Lower leg skin (tissue), 3 donors: ENCODE measurements around the gene SLC12A4.

Source experiments
- CTCF ChIP-seq, 3 donors: fragments of 450-650 bp; IDR thresholded peaks; one replicate each; pipeline ENCODE4 v1.5.1; 2016; ENCODE audit warnings: antibody characterized with exemption in 3 of 3, mild to moderate bottlenecking in 3 of 3, moderate library complexity in 2 of 3
- POLR2A ChIP-seq, 2 donors: fragments of 450-650 bp; IDR thresholded peaks; one replicate each; pipeline ENCODE4 v1.6.1; 2016 to 2017; ENCODE audit warnings: antibody characterized with exemption in 2 of 2, mild to moderate bottlenecking in 1 of 2, moderate library complexity in 1 of 2

GRCh38 chr16:67901734-67902133 is 66.7 kb downstream of the SLC12A4 start:
- TF ChIP-seq POLR2A (IDR thresholded peaks at IDR 0.05) = no peak
- no peak for TF ChIP-seq CTCF (IDR thresholded peaks at IDR 0.05)
